HuH-7 (cell line): ENCODE measurements around the gene IDH3G.

Experiments
- DNase-seq: peaks from one replicate; pipeline ENCODE4 v3.0.0; 2011; ENCODE audit warnings: low spot score

Gene IDH3G

GRCh38 chrX:153791104-153791852 is 2.9 kb downstream of the IDH3G start:
- DNase-seq = no peak

- DNase-seq = no peak
Observed at GRCh38 chrX:153789654-153790053, 4.5 kb downstream of the IDH3G start.

GRCh38 chrX:153786669-153787068 is 7.5 kb downstream of the IDH3G start:
- DNase-seq = no peak

- DNase-seq = no peak
Observed at GRCh38 chrX:153784325-153784967, 9.7 kb downstream of the IDH3G start.

GRCh38 chrX:153783378-153784013 is 10.7 kb downstream of the IDH3G start:
- no peak for DNase-seq

- no peak for DNase-seq
Observed at GRCh38 chrX:153782871-153783270, 11.3 kb downstream of the IDH3G start.

- DNase-seq = no peak
Observed at GRCh38 chrX:153782313-153782712, 11.9 kb downstream of the IDH3G start.

GRCh38 chrX:153781428-153782047 is 12.6 kb downstream of the IDH3G start:
- no peak for DNase-seq

- DNase-seq = no peak
Observed at GRCh38 chrX:153780678-153781427, 13.3 kb downstream of the IDH3G start, which contains the start of gene SRPK3. Gene SRPK3 (plus strand): TSS chrX:153781041. CDS start chrX:153781087, 46 bp downstream.

GRCh38 chrX:153779891-153780677 is 14.1 kb downstream of the IDH3G start:
- DNase-seq = no peak

GRCh38 chrX:153778684-153779101 is 15.5 kb downstream of the IDH3G start:
- no peak for DNase-seq

GRCh38 chrX:153778181-153778580 is 16.0 kb downstream of the IDH3G start:
- no peak for DNase-seq

GRCh38 chrX:153777261-153778090 is 16.7 kb downstream of the IDH3G start:
- DNase-seq = no peak

GRCh38 chrX:153776611-153777045 is 17.5 kb downstream of the IDH3G start:
- no peak for DNase-seq

GRCh38 chrX:153776120-153776599 is 18.0 kb downstream of the IDH3G start:
- DNase-seq = no peak

GRCh38 chrX:153775293-153776119 is 18.7 kb downstream of the IDH3G start:
- no peak for DNase-seq

GRCh38 chrX:153774576-153775292 is 19.4 kb downstream of the IDH3G start:
- DNase-seq = no peak
